Prostate gland (tissue), 2 donors: ENCODE results near the gene ALDH1L1.

ENCODE experiments used
- CTCF ChIP-seq, 4 experiments: fragments of 200-600 bp in 2 of 4; fragments of 450-650 bp in 2 of 4; sonication (generic) in 2 of 4; IDR thresholded peaks; 1 replicate in 3 of 4; 2 replicates in 1 of 4; pipeline ENCODE4 v1.5.1; 2016 to 2019; ENCODE audit warnings: antibody characterized with exemption in 4 of 4, mild to moderate bottlenecking in 2 of 4, moderate library complexity in 2 of 4
- POLR2A ChIP-seq: fragments of 450-650 bp; IDR thresholded peaks from one replicate; pipeline ENCODE4 v1.6.1; 2016; ENCODE audit warnings: antibody characterized with exemption, mild to moderate bottlenecking
- POLR2AphosphoS5 ChIP-seq: sonication (generic); formaldehyde crosslinking; IDR thresholded peaks from one replicate; pipeline ENCODE4 v1.6.1; 2017; ENCODE audit warnings: antibody characterized with exemption

- TF ChIP-seq CTCF (IDR thresholded peaks at IDR 0.05) (no peak), POLR2A (no peak), POLR2AphosphoS5 (no peak)
Observed at GRCh38 chr3:126152901-126153694, 27.3 kb downstream of the ALDH1L1 start.
